ENCODE measurements around the gene TPRG1. TPM values are rescaled to one million over a fixed set of nuclear protein-coding genes. Genes with fewer than 3 reads are reported as not detected.

Gene TPRG1
- total RNA-seq, 4 donors from 2014 or later = 31.3 to 72.0 (median 47.0) TPM

GRCh38 chr3:189292667-189293484, 121.1 kb downstream of the TPRG1 start:
- TF ChIP-seq CTCF (IDR thresholded peaks at IDR 0.05; ENCODE audit: low read depth) = no peak

- no peak for TF ChIP-seq CTCF (IDR thresholded peaks at IDR 0.05; ENCODE audit: low read depth)
Observed at GRCh38 chr3:189294649-189295048, 122.9 kb downstream of the TPRG1 start.

GRCh38 chr3:189295089-189295488, 123.3 kb downstream of the TPRG1 start:
- TF ChIP-seq CTCF (IDR thresholded peaks at IDR 0.05; ENCODE audit: low read depth) = no peak

GRCh38 chr3:189297932-189298331, 126.2 kb downstream of the TPRG1 start:
- TF ChIP-seq CTCF (IDR thresholded peaks at IDR 0.05; ENCODE audit: low read depth) = no peak

- TF ChIP-seq CTCF (IDR thresholded peaks at IDR 0.05; ENCODE audit: low read depth) = no peak
Observed at GRCh38 chr3:189298469-189299375, 127.0 kb downstream of the TPRG1 start.

- no peak for TF ChIP-seq CTCF (IDR thresholded peaks at IDR 0.05; ENCODE audit: low read depth)
Observed at GRCh38 chr3:189300345-189300744, 128.6 kb downstream of the TPRG1 start.

- TF ChIP-seq CTCF (IDR thresholded peaks at IDR 0.05; ENCODE audit: low read depth) = no peak
Observed at GRCh38 chr3:189301479-189301878, 129.7 kb downstream of the TPRG1 start.

Measured in subcutaneous adipose tissue (tissue), 4 donors.